ENCODE data around the gene ATPAF2.

GRCh38 chr17:18064053-18064452, 25.1 kb upstream of the ATPAF2 start:
- no peak for TF ChIP-seq CTCF (IDR thresholded peaks at IDR 0.05 in 8 of 11, conservative IDR thresholded peaks at IDR 0.05 in 3 of 11)
- no peak for TF ChIP-seq POLR2A (IDR thresholded peaks at IDR 0.05)
- TF ChIP-seq POLR2AphosphoS5 (IDR thresholded peaks at IDR 0.05) = no peak

Measured in spleen (tissue), 7 donors.